GM21737 (cell line): Measurements from ENCODE around the gene OST4.

ENCODE experiments used
- ATAC-seq: cut with Tn5 transposase; IDR thresholded peaks from one replicate; pipeline ENCODE4 v1.9.1; 2021; ENCODE audit warnings: mild to moderate bottlenecking, moderate library complexity; ENCODE audit not compliant: unreplicated experiment

OST4 gene

GRCh38 chr2:27093430-27094352 is 22.2 kb upstream of the OST4 start:
- ATAC-seq, result no peak

- no peak for ATAC-seq
These were observed 21.4 kb upstream of the OST4 start for GRCh38 chr2:27092696-27093429.

GRCh38 chr2:27091746-27092695 is 20.6 kb upstream of the OST4 start:
- no peak for ATAC-seq

GRCh38 chr2:27089111-27089954 is 17.9 kb upstream of the OST4 start:
- no peak for ATAC-seq

- ATAC-seq, result no peak
These were observed 17.2 kb upstream of the OST4 start for GRCh38 chr2:27088634-27089033.

- ATAC-seq, result no peak
These were observed 16.5 kb upstream of the OST4 start for GRCh38 chr2:27087823-27088410.

GRCh38 chr2:27086724-27087593 is 15.5 kb upstream of the OST4 start, which contains the start of gene KHK:
Gene KHK, plus strand, starts transcription at chr2:27086772. Its CDS starts 488 bp downstream, at chr2:27087260.
- peak; percentile 7 for ATAC-seq

GRCh38 chr2:27086090-27086723 is 14.8 kb upstream of the OST4 start:
- peak; percentile 68 for ATAC-seq

- peak; percentile 11 for ATAC-seq
These were observed 14.2 kb upstream of the OST4 start for GRCh38 chr2:27085673-27086089.

GRCh38 chr2:27085062-27085672 is 13.7 kb upstream of the OST4 start:
- ATAC-seq, result no peak

- ATAC-seq, result no peak
These were observed 13.0 kb upstream of the OST4 start for GRCh38 chr2:27084297-27085061.

GRCh38 chr2:27083410-27084296 is 12.2 kb upstream of the OST4 start:
- ATAC-seq, result no peak

GRCh38 chr2:27082773-27083409 is 11.4 kb upstream of the OST4 start:
- ATAC-seq, result no peak

GRCh38 chr2:27081984-27082772 is 10.7 kb upstream of the OST4 start:
- no peak for ATAC-seq

- ATAC-seq, result no peak
These were observed 9.1 kb upstream of the OST4 start for GRCh38 chr2:27080603-27080936.
